HL-60 (cell line): ENCODE measurements around the gene SLC27A1.

ENCODE experiments used
- CTCF ChIP-seq: IDR thresholded peaks from one replicate; pipeline ENCODE4 v1.5.1; 2011; ENCODE audit warnings: low read length, control low read depth, inconsistent platforms; ENCODE audit not compliant: insufficient read depth
- POLR2AphosphoS5 ChIP-seq: IDR thresholded peaks from 2 replicates; pipeline ENCODE4 v1.6.1; 2012; ENCODE audit warnings: low read depth

GRCh38 chr19:17544418-17544817 lies 74.1 kb downstream of the SLC27A1 start:
- no peak for TF ChIP-seq CTCF
- TF ChIP-seq POLR2AphosphoS5, result no peak
